Measurements from ENCODE around the gene IGFBP4.

DNA sequence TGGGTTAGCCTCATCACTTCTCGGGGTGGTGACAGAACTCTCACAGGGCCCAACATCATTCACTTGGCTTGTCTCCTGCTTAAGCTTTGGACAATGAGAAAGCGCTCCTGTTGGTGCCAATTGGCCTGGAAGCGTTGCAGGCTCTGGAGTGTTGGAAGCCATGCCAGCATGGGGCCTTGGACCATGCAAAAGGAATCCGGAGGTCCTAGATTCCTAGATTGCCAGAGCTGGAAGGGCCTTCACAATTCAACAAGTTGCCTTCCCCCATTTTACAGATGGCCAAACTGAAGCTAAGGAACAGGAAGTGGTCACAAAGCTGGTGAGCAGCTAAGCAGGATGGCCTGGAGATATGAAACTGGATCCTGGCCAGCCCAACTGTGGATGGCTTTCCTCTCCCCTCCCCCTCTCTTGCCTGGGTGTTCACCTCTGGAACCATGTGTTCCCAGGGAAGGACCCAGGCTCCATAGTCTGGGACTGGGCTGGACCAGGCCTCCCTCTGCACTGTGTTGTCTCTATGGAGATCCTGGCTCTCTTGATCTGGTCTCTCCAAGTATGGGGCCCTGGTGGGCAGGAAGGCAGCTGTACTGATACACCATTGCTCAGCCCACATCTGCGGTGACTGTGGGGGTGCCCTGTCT lies 6.0 kb upstream of the IGFBP4 start:
- no peak for TF ChIP-seq CTCF (conservative IDR thresholded peaks at IDR 0.05 in 1 of 2, IDR thresholded peaks at IDR 0.05 in 1 of 2; ENCODE audit: low read depth in 1 of 2, low read length in 2 of 2)
- no peak for TF ChIP-seq EZH2 (IDR thresholded peaks at IDR 0.05; ENCODE audit: low read length, missing control alignments)
